GM23248 (cell line): Measurements from ENCODE around the gene WFDC1. TPM values are rescaled to one million over a fixed set of nuclear protein-coding genes. Genes with fewer than 3 reads are reported as not detected.

Experiments
- DNase-seq: peaks from one replicate; pipeline ENCODE4 v3.0.0-alpha.2; 2015
- H2AFZ ChIP-seq: fragments of 200-600 bp; sonication (generic); 2 replicates; pipeline ENCODE4 v1.6.1; 2016; ENCODE audit warnings: antibody characterized with exemption
- H3F3A ChIP-seq: fragments of 200-600 bp; sonication (generic); 2 replicates; pipeline ENCODE4 v1.6.1; 2016; ENCODE audit warnings: mild to moderate bottlenecking, antibody characterized with exemption, mixed run types; ENCODE audit not compliant: insufficient read depth
- H3K27ac ChIP-seq: fragments of 200-600 bp; sonication (generic); 2 replicates; pipeline ENCODE4 v1.5.1; 2016; ENCODE audit warnings: mild to moderate bottlenecking
- H3K27me3 ChIP-seq: fragments of 200-600 bp; sonication (generic); replicated peaks from 2 replicates; pipeline ENCODE4 v1.6.1; 2016; ENCODE audit warnings: mild to moderate bottlenecking; ENCODE audit not compliant: insufficient read depth
- H3K36me3 ChIP-seq: fragments of 200-600 bp; sonication (generic); 2 replicates; pipeline ENCODE4 v1.6.1; 2016; ENCODE audit warnings: low read depth, mild to moderate bottlenecking
- H3K4me1 ChIP-seq: fragments of 200-600 bp; sonication (generic); 2 replicates; pipeline ENCODE4 v1.6.1; 2016; ENCODE audit warnings: mild to moderate bottlenecking; ENCODE audit not compliant: insufficient read depth
- H3K4me2 ChIP-seq: fragments of 200-600 bp; sonication (generic); one replicate; pipeline ENCODE4 v1.6.1; 2016; ENCODE audit warnings: mild to moderate bottlenecking; ENCODE audit not compliant: unreplicated experiment
- H3K4me3 ChIP-seq: fragments of 200-600 bp; sonication (generic); 2 replicates; pipeline ENCODE4 v1.5.1; 2016; ENCODE audit warnings: mild to moderate bottlenecking
- H3K79me2 ChIP-seq: fragments of 200-600 bp; sonication (generic); 2 replicates; pipeline ENCODE4 v1.6.1; 2016; ENCODE audit warnings: mild to moderate bottlenecking; ENCODE audit not compliant: insufficient read depth
- H3K9ac ChIP-seq: fragments of 200-600 bp; sonication (generic); 2 replicates; pipeline ENCODE4 v1.6.1; 2016; ENCODE audit warnings: mild to moderate bottlenecking
- H3K9me2 ChIP-seq: fragments of 200-600 bp; sonication (generic); 2 replicates; pipeline ENCODE4 v1.6.1; 2016; ENCODE audit warnings: mixed run types, mild to moderate bottlenecking, moderate library complexity; ENCODE audit not compliant: insufficient read depth
- H3K9me3 ChIP-seq: fragments of 200-600 bp; sonication (generic); one replicate; pipeline ENCODE4 v1.6.1; 2017; ENCODE audit warnings: low read depth
- H4K20me1 ChIP-seq: fragments of 200-600 bp; sonication (generic); 2 replicates; pipeline ENCODE4 v1.6.0; 2016; ENCODE audit not compliant: insufficient read depth
- EZH2 ChIP-seq: fragments of 200-600 bp; sonication (generic); IDR thresholded peaks from 2 replicates; pipeline ENCODE4 v1.6.1; 2018; ENCODE audit warnings: antibody characterized with exemption, mild to moderate bottlenecking; ENCODE audit not compliant: insufficient read depth, poor library complexity, severe bottlenecking
- EZH2phosphoT487 ChIP-seq: fragments of 200-600 bp; sonication (generic); IDR thresholded peaks from 2 replicates; pipeline ENCODE4 v1.6.1; 2018; ENCODE audit warnings: antibody characterized with exemption, moderate library complexity, mild to moderate bottlenecking, low read depth; ENCODE audit not compliant: insufficient read depth
- whole genome bisulfite sequencing, 2 experiments: methylation state at CpG; one replicate each; pipeline ENCODE4 v1.1.6; 2015 to 2017; ENCODE audit warnings: low lambda C conversion rate in 2 of 2, low coverage in 1 of 2; ENCODE audit errors: missing lambda C conversion rate in 2 of 2; 5-methylcytosine and 5-hydroxymethylcytosine counted together
- in situ Hi-C: fragments of 300-500 bp; cut with MboI; formaldehyde crosslinking; loops from 2 replicates; pipeline ENCODE4 v1.15.0; 2020
- polyA plus RNA-seq: library from polyadenylated mRNA; unstranded; fragments of >200 nt; fragmentation: Nextera tagmentation; extraction: Ambion mirVana; gene quantifications from 2 replicates; pipeline ENCODE4 v1.2.1, GENCODE V29; 2016
- total RNA-seq: library from RNA; depleted of rRNA; stranded (reverse); fragments of >200 nt; shearing (Covaris generic); gene quantifications from 2 replicates; pipeline ENCODE4 v1.2.3, GENCODE V29; 2014

Gene WFDC1
- total and polyA plus RNA-seq, 2 experiments from 2014 or later: 0.35 to 0.76 TPM

- in situ Hi-C loops: no loop called here
- H3K9me2 ChIP-seq: no peaks in the 10 kb centered on the region
- peaks cover under 1% of the 10 kb centered on the region; the same call in 1 of the 2 replicates for H3K27me3 ChIP-seq
- H2AFZ ChIP-seq: no peak overlapping the region
- DNase-seq: no peak
- TF ChIP-seq EZH2 (no peak), EZH2phosphoT487 (no peak)
- no peaks in the 10 kb centered on the region for H3K79me2 ChIP-seq
- WGBS, 2 experiments: 53 to 57% methylated on average over 8 of the region's 8 CpGs
- no peaks in the 10 kb centered on the region for H3F3A ChIP-seq
- H3K9ac ChIP-seq: no peak overlapping the region
- H3K4me1 ChIP-seq: no peaks in the 10 kb centered on the region
- no peaks in the 10 kb centered on the region for H3K36me3 ChIP-seq
- H3K4me3 ChIP-seq: no peak overlapping the region
- no peaks in the 10 kb centered on the region; the same call in 1 of the 2 replicates for H4K20me1 ChIP-seq
- no peak overlapping the region for H3K27ac ChIP-seq
- no peak overlapping the region for H3K4me2 ChIP-seq
- H3K9me3 ChIP-seq: no peaks in the 10 kb centered on the region
These were observed 64.6 kb downstream of the WFDC1 start for GRCh38 chr16:84359326-84359725.

- 78 to 83% methylated on average over 15 of the region's 15 CpGs for WGBS, 2 experiments
- Histone ChIP-seq H3K9me2 (no peaks in the 10 kb centered on the region), H3K36me3 (no peaks in the 10 kb centered on the region), H3K4me1 (no peaks in the 10 kb centered on the region), H3F3A (no peaks in the 10 kb centered on the region), H3K4me2 (no peak overlapping the region), H4K20me1 (no peaks in the 10 kb centered on the region; the same call in 1 of the 2 replicates), H3K27me3 (no peaks in the 10 kb centered on the region; the same call in 1 of the 2 replicates), H3K9ac (no peak overlapping the region), H3K27ac (no peak overlapping the region), H2AFZ (no peak overlapping the region), H3K79me2 (no peaks in the 10 kb centered on the region), H3K4me3 (no peak overlapping the region), H3K9me3 (no peaks in the 10 kb centered on the region)
- in situ Hi-C loops: no loop called here
- DNase-seq: no peak
- TF ChIP-seq EZH2: no peak
- no peak for TF ChIP-seq EZH2phosphoT487
These were observed 65.5 kb downstream of the WFDC1 start for GRCh38 chr16:84360170-84360569.

GRCh38 chr16:84360748-84361147 lies 66.1 kb downstream of the WFDC1 start:
- no peak overlapping the region for H3K9ac ChIP-seq
- H3K4me2 ChIP-seq: no peak overlapping the region
- no peak for TF ChIP-seq EZH2phosphoT487
- no peak for TF ChIP-seq EZH2
- no peaks in the 10 kb centered on the region for H3F3A ChIP-seq
- H3K4me1 ChIP-seq: no peaks in the 10 kb centered on the region
- no peak overlapping the region for H2AFZ ChIP-seq
- H3K27ac ChIP-seq: no peak overlapping the region
- H3K9me2 ChIP-seq: no peaks in the 10 kb centered on the region
- WGBS, 2 experiments: 87 to 88% methylated on average over 4 of the region's 4 CpGs
- no peaks in the 10 kb centered on the region; the same call in 1 of the 2 replicates for H4K20me1 ChIP-seq
- H3K79me2 ChIP-seq: no peaks in the 10 kb centered on the region
- no peaks in the 10 kb centered on the region; the same call in 1 of the 2 replicates for H3K27me3 ChIP-seq
- no peaks in the 10 kb centered on the region for H3K9me3 ChIP-seq
- in situ Hi-C loops: no loop called here
- H3K36me3 ChIP-seq: no peaks in the 10 kb centered on the region
- no peak for DNase-seq
- no peak overlapping the region for H3K4me3 ChIP-seq

GRCh38 chr16:84361546-84361945 lies 66.9 kb downstream of the WFDC1 start:
- Histone ChIP-seq H3K9ac (no peak overlapping the region), H3K4me3 (no peak overlapping the region), H3K36me3 (no peaks in the 10 kb centered on the region), H3K27ac (no peak overlapping the region), H3K4me1 (no peaks in the 10 kb centered on the region), H3K9me2 (no peaks in the 10 kb centered on the region), H2AFZ (no peak overlapping the region), H3K27me3 (peaks cover 8% of the 10 kb centered on the region), H4K20me1 (no peaks in the 10 kb centered on the region; the same call in 1 of the 2 replicates), H3K79me2 (no peaks in the 10 kb centered on the region), H3K4me2 (no peak overlapping the region), H3F3A (no peaks in the 10 kb centered on the region), H3K9me3 (no peaks in the 10 kb centered on the region)
- TF ChIP-seq EZH2 (no peak), EZH2phosphoT487 (no peak)
- WGBS, 2 experiments: 62 to 70% methylated on average over 5 of the region's 5 CpGs
- in situ Hi-C loops: no loop called here
- peak; percentile 10 for DNase-seq

GRCh38 chr16:84362471-84362941 lies 67.8 kb downstream of the WFDC1 start:
- no peak for DNase-seq
- no peak overlapping the region for H3K9ac ChIP-seq
- H3K4me3 ChIP-seq: no peak overlapping the region
- no peak overlapping the region for H3K4me2 ChIP-seq
- no peaks in the 10 kb centered on the region for H3F3A ChIP-seq
- H3K9me2 ChIP-seq: no peaks in the 10 kb centered on the region
- 67 to 68% methylated on average over 13 of the region's 13 CpGs for WGBS, 2 experiments
- no peaks in the 10 kb centered on the region for H3K79me2 ChIP-seq
- H3K36me3 ChIP-seq: no peaks in the 10 kb centered on the region
- no peaks in the 10 kb centered on the region; the same call in 1 of the 2 replicates for H4K20me1 ChIP-seq
- no peak overlapping the region for H3K27ac ChIP-seq
- in situ Hi-C loops: no loop called here
- no peak for TF ChIP-seq EZH2
- TF ChIP-seq EZH2phosphoT487: no peak
- no peak overlapping the region for H2AFZ ChIP-seq
- H3K27me3 ChIP-seq: peaks cover 17% of the 10 kb centered on the region
- H3K4me1 ChIP-seq: no peaks in the 10 kb centered on the region
- H3K9me3 ChIP-seq: no peaks in the 10 kb centered on the region
